NB4 (cell line): ENCODE data around the gene GATAD2B.

Source experiments
- POLR2A ChIP-seq: IDR thresholded peaks from 2 replicates; pipeline ENCODE4 v1.6.1; 2011; ENCODE audit warnings: mild to moderate bottlenecking; ENCODE audit not compliant: insufficient read length; ENCODE audit errors: extremely low read depth
- TF ChIP-seq, protein P1 (sequence below): IDR thresholded peaks from one replicate; pipeline ENCODE4 v1.5.1; 2012; ENCODE audit warnings: low read depth, low read length
- TF ChIP-seq, protein P2 (sequence below): IDR thresholded peaks from 2 replicates; pipeline ENCODE4 v1.6.1; 2011; ENCODE audit warnings: low read depth, low read length

DNA sequence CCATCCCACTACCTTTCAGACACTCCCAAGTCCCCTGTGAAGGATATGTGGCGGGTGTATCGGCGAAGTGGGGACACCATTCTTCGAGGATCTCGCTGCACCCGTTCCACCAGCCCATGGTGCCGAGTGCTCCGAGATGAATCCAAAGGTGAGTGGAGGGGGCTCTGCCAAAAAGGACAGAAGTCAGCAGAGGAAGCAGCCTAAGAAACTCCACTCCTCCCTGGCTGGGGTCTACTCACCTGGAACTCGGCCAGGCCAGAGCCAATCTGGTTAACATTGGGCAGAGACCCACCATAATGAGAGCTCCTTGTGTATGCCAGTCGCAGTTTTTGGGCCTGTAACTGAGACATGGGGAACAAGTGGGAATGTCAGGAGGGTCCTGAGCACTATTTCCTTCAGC lies 32.1 kb upstream of the GATAD2B start:
- TF ChIP-seq POLR2A = no peak
- TF ChIP-seq, protein P1, sequence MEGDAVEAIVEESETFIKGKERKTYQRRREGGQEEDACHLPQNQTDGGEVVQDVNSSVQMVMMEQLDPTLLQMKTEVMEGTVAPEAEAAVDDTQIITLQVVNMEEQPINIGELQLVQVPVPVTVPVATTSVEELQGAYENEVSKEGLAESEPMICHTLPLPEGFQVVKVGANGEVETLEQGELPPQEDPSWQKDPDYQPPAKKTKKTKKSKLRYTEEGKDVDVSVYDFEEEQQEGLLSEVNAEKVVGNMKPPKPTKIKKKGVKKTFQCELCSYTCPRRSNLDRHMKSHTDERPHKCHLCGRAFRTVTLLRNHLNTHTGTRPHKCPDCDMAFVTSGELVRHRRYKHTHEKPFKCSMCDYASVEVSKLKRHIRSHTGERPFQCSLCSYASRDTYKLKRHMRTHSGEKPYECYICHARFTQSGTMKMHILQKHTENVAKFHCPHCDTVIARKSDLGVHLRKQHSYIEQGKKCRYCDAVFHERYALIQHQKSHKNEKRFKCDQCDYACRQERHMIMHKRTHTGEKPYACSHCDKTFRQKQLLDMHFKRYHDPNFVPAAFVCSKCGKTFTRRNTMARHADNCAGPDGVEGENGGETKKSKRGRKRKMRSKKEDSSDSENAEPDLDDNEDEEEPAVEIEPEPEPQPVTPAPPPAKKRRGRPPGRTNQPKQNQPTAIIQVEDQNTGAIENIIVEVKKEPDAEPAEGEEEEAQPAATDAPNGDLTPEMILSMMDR = no peak
- TF ChIP-seq, protein P2, sequence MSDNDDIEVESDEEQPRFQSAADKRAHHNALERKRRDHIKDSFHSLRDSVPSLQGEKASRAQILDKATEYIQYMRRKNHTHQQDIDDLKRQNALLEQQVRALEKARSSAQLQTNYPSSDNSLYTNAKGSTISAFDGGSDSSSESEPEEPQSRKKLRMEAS = no peak
